GDM1 (cell line): Measurements from ENCODE around the gene PDZD4.

Experiments used
- DNase-seq: peaks from one replicate; lab custom pipeline; 2025; lab: John Stamatoyannopoulos, UW

Gene PDZD4

GRCh38 chrX:153772316-153773217, 57.8 kb downstream of the PDZD4 start:
- DNase-seq: no peak

GRCh38 chrX:153771415-153772315, 58.7 kb downstream of the PDZD4 start:
- DNase-seq: no peak

- DNase-seq: no peak
These were observed 59.5 kb downstream of the PDZD4 start for GRCh38 chrX:153770601-153771414.

- DNase-seq: no peak
These were observed 60.3 kb downstream of the PDZD4 start for GRCh38 chrX:153769865-153770600.

- no peak for DNase-seq
These were observed 61.0 kb downstream of the PDZD4 start for GRCh38 chrX:153769158-153769864.

- DNase-seq: no peak
These were observed 61.8 kb downstream of the PDZD4 start for GRCh38 chrX:153768311-153769157.

- no peak for DNase-seq
These were observed 62.7 kb downstream of the PDZD4 start for GRCh38 chrX:153767674-153768055.

GRCh38 chrX:153766871-153767673, 63.3 kb downstream of the PDZD4 start:
- DNase-seq: no peak

- peak; percentile 70 for DNase-seq
These were observed 64.1 kb downstream of the PDZD4 start for GRCh38 chrX:153766098-153766817.

GRCh38 chrX:153765138-153766079, 64.9 kb downstream of the PDZD4 start:
- no peak for DNase-seq

GRCh38 chrX:153764786-153765137, 65.6 kb downstream of the PDZD4 start:
- no peak for DNase-seq

GRCh38 chrX:153763989-153764755, 66.2 kb downstream of the PDZD4 start, which contains the start of gene PLXNB3:
PLXNB3 (plus strand) TSS chrX:153764249; CDS start chrX:153765536, 1,287 bp downstream.
- peak; percentile 72 for DNase-seq

GRCh38 chrX:153763298-153763932, 66.9 kb downstream of the PDZD4 start:
- no peak for DNase-seq

GRCh38 chrX:153762626-153763173, 67.6 kb downstream of the PDZD4 start:
- DNase-seq: no peak

- no peak for DNase-seq
These were observed 68.5 kb downstream of the PDZD4 start for GRCh38 chrX:153761863-153762262.
